ENCODE results near the gene SPAG7.

The SPAG7 gene

GRCh38 chr17:4939546-4939795, 28.1 kb downstream of the SPAG7 start:
- no peaks in the 10 kb centered on the region for H3K4me1 ChIP-seq

GRCh38 chr17:4938688-4939545, 28.7 kb downstream of the SPAG7 start:
- no peaks in the 10 kb centered on the region for H3K9me3 ChIP-seq
- no peaks in the 10 kb centered on the region for H3K27me3 ChIP-seq
- no peaks in the 10 kb centered on the region for H3K4me1 ChIP-seq
- no peak for TF ChIP-seq CTCF (IDR thresholded peaks at IDR 0.05; ENCODE audit: low read depth, low read length)
- no peaks in the 10 kb centered on the region; the same call in none of the 2 replicates for H3K36me3 ChIP-seq
- no peak for DNase-seq
- peak overlapping the region; percentile 86 for H3K4me3 ChIP-seq (ENCODE audit: low read depth, low read length)

More at GRCh38 chr17:4939546-4939795, 28.1 kb downstream of the SPAG7 start:
- no peak for TF ChIP-seq CTCF (IDR thresholded peaks at IDR 0.05; ENCODE audit: low read depth, low read length)
- no peaks in the 10 kb centered on the region for H3K27me3 ChIP-seq
- H3K4me3 ChIP-seq (ENCODE audit: low read depth, low read length): peak overlapping the region; percentile 86
- peaks cover 3% of the 10 kb centered on the region for H3K36me3 ChIP-seq
- H3K9me3 ChIP-seq: no peaks in the 10 kb centered on the region
- no peak for DNase-seq

GRCh38 chr17:4938069-4938491, 29.5 kb downstream of the SPAG7 start:
- no peaks in the 10 kb centered on the region; the same call in none of the 2 replicates for H3K36me3 ChIP-seq
- H3K27me3 ChIP-seq: no peaks in the 10 kb centered on the region
- no peak for TF ChIP-seq CTCF (IDR thresholded peaks at IDR 0.05; ENCODE audit: low read depth, low read length)
- H3K9me3 ChIP-seq: no peaks in the 10 kb centered on the region
- no peak overlapping the region for H3K4me3 ChIP-seq (ENCODE audit: low read depth, low read length)
- no peaks in the 10 kb centered on the region for H3K4me1 ChIP-seq
- no peak for DNase-seq

GRCh38 chr17:4937553-4937952, 30.1 kb downstream of the SPAG7 start:
- no peaks in the 10 kb centered on the region for H3K9me3 ChIP-seq
- no peak for TF ChIP-seq CTCF (IDR thresholded peaks at IDR 0.05; ENCODE audit: low read depth, low read length)
- no peaks in the 10 kb centered on the region for H3K4me1 ChIP-seq

GRCh38 chr17:4936436-4936835, 31.2 kb downstream of the SPAG7 start:
- TF ChIP-seq CTCF (IDR thresholded peaks at IDR 0.05; ENCODE audit: low read depth, low read length): no peak
- no peaks in the 10 kb centered on the region for H3K9me3 ChIP-seq
- H3K4me1 ChIP-seq: no peaks in the 10 kb centered on the region
- H3K4me3 ChIP-seq (ENCODE audit: low read depth, low read length): no peak overlapping the region
- no peaks in the 10 kb centered on the region for H3K27me3 ChIP-seq
- no peak for DNase-seq
- H3K36me3 ChIP-seq: no peaks in the 10 kb centered on the region; the same call in 1 of the 2 replicates

More at GRCh38 chr17:4937553-4937952, 30.1 kb downstream of the SPAG7 start:
- no peak overlapping the region for H3K4me3 ChIP-seq (ENCODE audit: low read depth, low read length)
- no peaks in the 10 kb centered on the region for H3K27me3 ChIP-seq
- no peaks in the 10 kb centered on the region; the same call in none of the 2 replicates for H3K36me3 ChIP-seq
- no peak for DNase-seq

- no peaks in the 10 kb centered on the region for H3K27me3 ChIP-seq
- no peaks in the 10 kb centered on the region for H3K9me3 ChIP-seq
- no peaks in the 10 kb centered on the region for H3K4me1 ChIP-seq
- H3K4me3 ChIP-seq (ENCODE audit: low read depth, low read length): no peak overlapping the region
- DNase-seq: no peak
- no peaks in the 10 kb centered on the region; the same call in 1 of the 2 replicates for H3K36me3 ChIP-seq
- TF ChIP-seq CTCF (IDR thresholded peaks at IDR 0.05; ENCODE audit: low read depth, low read length): no peak
These were observed 32.0 kb downstream of the SPAG7 start for GRCh38 chr17:4935650-4936049.
